ENCODE results near the gene CDH13.

CDH13 gene

DNA sequence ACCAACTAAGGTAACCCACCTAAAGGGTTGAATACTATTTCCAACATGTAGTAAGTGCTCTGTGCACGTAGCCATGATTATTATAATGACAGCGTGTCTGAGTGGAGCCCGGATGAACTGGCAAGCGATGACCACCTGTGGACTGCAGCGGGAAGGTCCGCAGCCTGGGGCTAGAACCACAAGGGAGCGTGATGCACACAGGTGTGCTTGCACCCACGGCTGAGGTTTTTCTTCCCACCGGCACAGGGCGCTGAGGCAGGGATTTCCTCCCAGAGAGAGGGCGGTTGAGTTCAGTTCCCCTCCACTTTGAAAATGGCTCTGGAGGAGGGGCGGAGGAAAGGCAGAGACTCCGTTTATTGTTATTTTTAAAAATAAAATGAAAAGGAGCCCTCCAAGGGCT lies 959.3 kb downstream of the CDH13 start:
- TF ChIP-seq FOXP2 (optimal IDR thresholded peaks at IDR 0.05; ENCODE audit: control extremely low read depth, extremely low read length, insufficient read depth), result no peak
- TF ChIP-seq POLR2AphosphoS5 (IDR thresholded peaks at IDR 0.05; ENCODE audit: borderline replicate concordance, low read depth, low read length), result no peak
- no peak for TF ChIP-seq EZH2 (IDR thresholded peaks at IDR 0.05)
- no peak for DNase-seq (ENCODE audit: low read depth, low spot score)
- H3K27ac ChIP-seq, result no peak overlapping the region
- no peaks in the 10 kb centered on the region for H3K36me3 ChIP-seq (ENCODE audit: insufficient read depth, low read length)
- no peak overlapping the region for H3K9ac ChIP-seq (ENCODE audit: insufficient read length)
- H3K4me3 ChIP-seq, result no peak overlapping the region
- H3K9me3 ChIP-seq (ENCODE audit: low read depth, low read length), result no peaks in the 10 kb centered on the region

DNA sequence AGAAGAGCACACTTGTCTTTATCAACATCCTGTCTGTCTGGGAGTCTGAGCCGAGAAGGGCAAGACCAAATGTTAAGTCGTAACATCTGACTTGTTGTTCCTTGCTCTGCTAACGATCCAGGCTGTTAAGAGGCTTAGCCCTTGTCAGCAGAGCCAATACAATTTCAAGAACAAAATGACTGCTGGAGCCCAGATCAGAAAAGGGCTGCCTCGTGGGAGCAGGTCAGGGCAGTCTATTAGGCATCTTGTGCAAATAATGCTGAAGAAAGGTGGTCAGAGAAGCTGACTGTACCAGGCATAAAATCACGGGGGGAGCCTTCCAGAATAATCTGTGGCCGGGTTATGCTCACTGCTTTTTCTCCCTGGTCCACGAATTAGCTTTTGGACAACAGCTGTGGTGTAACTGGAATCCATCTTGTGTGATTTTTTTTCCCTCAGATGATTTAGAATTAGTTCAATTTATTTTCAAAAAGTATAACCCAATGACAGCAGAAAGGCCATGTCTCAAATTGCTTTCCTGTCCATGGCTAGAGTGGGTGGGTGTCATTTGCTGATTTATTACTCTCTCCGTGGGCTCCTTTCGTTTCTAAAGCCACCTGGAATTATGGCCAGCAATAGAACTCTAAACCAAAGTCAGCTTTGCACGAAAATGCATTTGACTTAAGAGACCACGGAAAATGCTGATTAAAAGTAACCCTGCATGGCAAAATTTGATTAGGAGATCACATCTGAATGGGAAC lies 959.9 kb downstream of the CDH13 start:
- Histone ChIP-seq H3K9ac (ENCODE audit: insufficient read length) (no peak overlapping the region), H3K36me3 (ENCODE audit: insufficient read depth, low read length) (no peaks in the 10 kb centered on the region), H3K9me3 (ENCODE audit: low read depth, low read length) (no peaks in the 10 kb centered on the region), H3K4me3 (no peak overlapping the region), H3K27ac (no peak overlapping the region)
- DNase-seq (ENCODE audit: low read depth, low spot score), result no peak
- no peak for TF ChIP-seq EZH2 (IDR thresholded peaks at IDR 0.05)
- TF ChIP-seq POLR2AphosphoS5 (IDR thresholded peaks at IDR 0.05; ENCODE audit: borderline replicate concordance, low read depth, low read length), result no peak
- TF ChIP-seq FOXP2 (optimal IDR thresholded peaks at IDR 0.05; ENCODE audit: control extremely low read depth, extremely low read length, insufficient read depth), result no peak

DNA sequence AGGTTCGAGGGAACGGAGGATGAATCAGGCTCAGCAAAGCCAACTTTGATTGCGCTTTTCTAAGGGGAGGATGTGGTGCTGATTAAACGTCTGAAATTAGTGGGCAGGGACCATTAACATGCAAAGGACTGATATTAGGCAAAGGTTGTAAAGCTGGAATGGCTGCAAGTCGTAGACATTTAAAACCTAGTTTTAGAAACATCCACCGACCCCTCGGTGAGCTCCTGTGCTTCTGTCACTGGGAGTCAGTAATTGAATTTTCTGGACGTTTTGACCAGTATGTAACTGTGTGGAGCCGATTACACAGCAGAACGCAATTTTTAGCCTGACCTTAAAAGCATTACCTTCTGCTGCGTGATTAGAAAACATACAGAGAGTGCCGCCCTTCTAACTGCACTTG lies 960.4 kb downstream of the CDH13 start:
- H3K9ac ChIP-seq (ENCODE audit: insufficient read length), result no peak overlapping the region
- no peak overlapping the region for H3K27ac ChIP-seq
- H3K9me3 ChIP-seq (ENCODE audit: low read depth, low read length), result no peaks in the 10 kb centered on the region
- no peak for DNase-seq (ENCODE audit: low read depth, low spot score)
- H3K4me3 ChIP-seq, result no peak overlapping the region
- H3K36me3 ChIP-seq (ENCODE audit: insufficient read depth, low read length), result no peaks in the 10 kb centered on the region
- TF ChIP-seq POLR2AphosphoS5 (IDR thresholded peaks at IDR 0.05; ENCODE audit: borderline replicate concordance, low read depth, low read length) (no peak), EZH2 (IDR thresholded peaks at IDR 0.05) (no peak), FOXP2 (optimal IDR thresholded peaks at IDR 0.05; ENCODE audit: control extremely low read depth, extremely low read length, insufficient read depth) (no peak)

DNA sequence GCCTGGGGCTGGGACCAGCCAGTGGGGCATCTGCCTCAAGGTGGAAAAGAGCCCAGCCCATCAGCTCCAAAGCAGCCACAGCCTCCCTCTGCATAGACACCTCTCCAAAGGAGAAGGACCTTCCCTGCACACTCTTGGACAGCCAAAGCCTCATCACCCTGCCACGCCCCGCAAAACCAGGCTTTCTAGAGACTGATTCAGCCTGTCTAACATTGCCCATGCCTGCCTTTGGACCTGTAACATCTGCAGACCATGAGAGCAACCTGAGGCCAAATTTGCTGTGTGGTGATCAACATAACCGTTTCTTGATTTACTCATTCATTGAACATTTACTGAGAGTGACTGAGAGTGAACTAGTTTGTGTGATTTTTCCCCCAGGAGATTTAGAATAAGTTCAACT lies 961.3 kb downstream of the CDH13 start:
- no peak overlapping the region for H3K27ac ChIP-seq
- H3K9ac ChIP-seq (ENCODE audit: insufficient read length), result no peak overlapping the region
- H3K9me3 ChIP-seq (ENCODE audit: low read depth, low read length), result no peaks in the 10 kb centered on the region
- no peak for DNase-seq (ENCODE audit: low read depth, low spot score)
- no peaks in the 10 kb centered on the region for H3K36me3 ChIP-seq (ENCODE audit: insufficient read depth, low read length)
- H3K4me3 ChIP-seq, result no peak overlapping the region
- TF ChIP-seq POLR2AphosphoS5 (IDR thresholded peaks at IDR 0.05; ENCODE audit: borderline replicate concordance, low read depth, low read length), result no peak
- no peak for TF ChIP-seq FOXP2 (optimal IDR thresholded peaks at IDR 0.05; ENCODE audit: control extremely low read depth, extremely low read length, insufficient read depth)
- no peak for TF ChIP-seq EZH2 (IDR thresholded peaks at IDR 0.05)

DNA sequence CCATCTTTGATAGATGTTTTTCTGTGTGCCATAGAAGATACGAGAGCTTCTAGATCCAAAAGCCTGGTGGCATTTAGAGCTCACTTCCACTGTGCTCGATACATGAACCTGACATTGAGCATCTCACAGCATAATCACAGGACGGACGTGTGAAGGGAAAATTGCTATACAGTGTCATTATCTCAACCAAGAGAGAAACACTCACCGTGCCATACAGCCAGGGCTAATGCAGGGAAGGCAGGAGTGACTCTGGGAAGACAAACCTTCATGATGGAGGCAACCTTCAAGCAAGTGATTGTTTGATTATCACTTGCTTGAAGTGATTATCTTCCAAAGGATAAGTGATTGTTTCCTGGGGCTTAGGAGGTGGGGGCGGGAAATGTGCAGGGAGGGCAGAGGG lies 962.8 kb downstream of the CDH13 start:
- no peak overlapping the region for H3K27ac ChIP-seq
- no peak for DNase-seq (ENCODE audit: low read depth, low spot score)
- no peak overlapping the region for H3K4me3 ChIP-seq
- H3K9ac ChIP-seq (ENCODE audit: insufficient read length), result no peak overlapping the region
- H3K9me3 ChIP-seq (ENCODE audit: low read depth, low read length), result no peaks in the 10 kb centered on the region
- no peaks in the 10 kb centered on the region for H3K36me3 ChIP-seq (ENCODE audit: insufficient read depth, low read length)
- TF ChIP-seq EZH2 (IDR thresholded peaks at IDR 0.05) (no peak), FOXP2 (optimal IDR thresholded peaks at IDR 0.05; ENCODE audit: control extremely low read depth, extremely low read length, insufficient read depth) (no peak), POLR2AphosphoS5 (IDR thresholded peaks at IDR 0.05; ENCODE audit: borderline replicate concordance, low read depth, low read length) (no peak)

DNA sequence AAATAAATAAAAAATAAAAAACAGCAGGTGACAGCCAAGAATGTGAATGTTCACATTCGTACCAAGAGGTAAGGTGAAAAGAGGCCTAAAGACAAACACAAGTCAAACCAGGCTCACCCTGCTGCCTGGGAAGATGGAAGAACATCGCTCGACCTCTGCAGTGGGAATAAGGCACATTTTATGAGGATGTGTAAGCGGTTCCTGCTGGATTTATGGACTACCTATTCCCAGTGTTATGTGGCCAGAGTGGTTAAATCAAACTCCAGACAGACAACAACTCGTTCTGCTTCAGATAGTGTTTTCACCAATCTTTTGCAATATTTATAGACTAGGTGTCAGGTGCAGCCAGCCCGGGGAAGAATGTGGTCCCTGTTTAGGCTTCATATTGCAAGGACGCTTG lies 966.0 kb downstream of the CDH13 start:
- H3K9me3 ChIP-seq (ENCODE audit: low read depth, low read length), result no peaks in the 10 kb centered on the region
- H3K4me3 ChIP-seq, result no peak overlapping the region
- TF ChIP-seq POLR2AphosphoS5 (IDR thresholded peaks at IDR 0.05; ENCODE audit: borderline replicate concordance, low read depth, low read length), result no peak
- TF ChIP-seq EZH2 (IDR thresholded peaks at IDR 0.05), result no peak
- no peak for TF ChIP-seq FOXP2 (optimal IDR thresholded peaks at IDR 0.05; ENCODE audit: control extremely low read depth, extremely low read length, insufficient read depth)
- no peak overlapping the region for H3K9ac ChIP-seq (ENCODE audit: insufficient read length)
- H3K27ac ChIP-seq, result no peak overlapping the region
- no peak for DNase-seq (ENCODE audit: low read depth, low spot score)
- H3K36me3 ChIP-seq (ENCODE audit: insufficient read depth, low read length), result no peaks in the 10 kb centered on the region

DNA sequence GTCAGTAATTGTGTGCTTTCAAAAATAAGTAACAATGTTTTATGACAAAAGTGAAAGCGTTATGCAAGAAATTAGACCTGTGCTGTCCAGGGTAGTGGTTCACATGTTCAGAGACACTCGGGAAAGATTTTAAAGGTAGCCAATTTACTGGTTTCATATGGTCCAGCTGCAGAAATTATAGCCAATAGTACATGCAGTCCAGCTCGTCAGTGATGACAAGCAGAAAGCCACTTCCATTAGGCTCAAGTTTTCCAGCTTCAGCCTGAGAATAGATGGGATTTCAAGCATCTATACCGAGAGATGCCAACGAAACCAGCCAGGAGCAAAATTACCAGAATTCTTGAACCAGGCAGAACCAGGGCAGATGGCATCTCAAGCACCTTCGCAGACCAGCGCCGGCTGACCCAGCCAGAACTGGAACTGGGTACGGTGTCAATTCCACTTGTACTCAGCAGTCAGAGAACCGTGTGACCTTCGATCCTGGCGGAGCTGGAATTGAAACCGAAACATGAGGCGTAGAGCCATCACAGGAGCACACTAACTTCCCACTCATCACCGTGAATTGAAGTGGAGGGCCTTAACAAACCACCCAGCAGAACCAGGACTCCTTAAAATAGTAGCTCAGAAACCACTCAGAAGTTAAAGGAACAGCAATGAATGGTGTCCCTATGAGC lies 973.2 kb downstream of the CDH13 start:
- no peak overlapping the region for H3K4me3 ChIP-seq
- no peak for DNase-seq (ENCODE audit: low read depth, low spot score)
- no peaks in the 10 kb centered on the region for H3K9me3 ChIP-seq (ENCODE audit: low read depth, low read length)
- no peak overlapping the region for H3K9ac ChIP-seq (ENCODE audit: insufficient read length)
- no peaks in the 10 kb centered on the region for H3K36me3 ChIP-seq (ENCODE audit: insufficient read depth, low read length)
- H3K27ac ChIP-seq, result no peak overlapping the region
- no peak for TF ChIP-seq FOXP2 (optimal IDR thresholded peaks at IDR 0.05; ENCODE audit: control extremely low read depth, extremely low read length, insufficient read depth)
- TF ChIP-seq POLR2AphosphoS5 (IDR thresholded peaks at IDR 0.05; ENCODE audit: borderline replicate concordance, low read depth, low read length), result no peak
- no peak for TF ChIP-seq EZH2 (IDR thresholded peaks at IDR 0.05)

DNA sequence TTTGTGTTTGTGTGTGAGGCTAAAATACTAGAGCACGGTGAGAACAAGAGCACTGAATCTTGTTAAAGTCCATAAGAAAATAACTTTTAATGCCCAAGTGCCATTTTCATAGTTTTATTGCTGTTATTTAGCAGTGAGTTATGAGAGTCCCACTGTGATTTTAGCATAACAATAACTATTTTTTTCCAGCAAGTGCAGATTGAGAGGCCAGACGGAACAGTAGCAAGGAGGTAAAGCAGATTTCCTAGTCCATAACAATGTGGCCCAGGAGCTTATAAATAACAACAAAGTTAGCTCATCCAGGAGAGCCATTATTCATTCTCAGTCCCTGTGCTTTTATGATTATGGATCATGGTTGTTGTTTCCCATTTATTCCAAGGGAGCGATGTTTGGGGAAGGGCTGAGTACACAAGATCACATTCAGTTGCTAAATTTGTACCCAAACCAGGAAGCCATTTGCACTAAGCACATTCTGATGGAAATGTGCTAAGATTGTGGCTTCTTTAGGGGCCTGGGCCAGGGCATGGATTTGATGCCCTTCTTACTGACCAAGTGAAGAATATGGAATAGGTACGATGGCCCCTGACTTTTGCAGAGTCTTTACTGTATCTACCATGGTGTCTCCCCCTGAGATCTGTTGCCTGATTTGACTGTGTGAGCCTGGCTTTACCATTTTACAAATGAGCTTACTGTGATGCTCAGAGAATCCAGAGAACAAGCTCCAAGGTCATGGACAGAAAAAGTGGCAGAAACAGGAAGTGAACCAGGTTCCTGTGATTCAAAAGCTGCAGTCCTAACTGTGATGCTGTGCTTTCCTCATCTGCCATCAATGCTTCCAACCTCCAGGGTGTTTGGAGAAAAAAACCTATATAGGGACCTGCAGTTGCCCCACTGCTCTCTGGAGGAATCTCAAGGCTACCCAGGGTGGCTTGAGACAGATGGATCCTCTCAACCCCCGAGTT lies 976.3 kb downstream of the CDH13 start:
- Histone ChIP-seq H3K4me3 (no peak overlapping the region), H3K36me3 (ENCODE audit: insufficient read depth, low read length) (no peaks in the 10 kb centered on the region), H3K27ac (no peak overlapping the region), H3K9me3 (ENCODE audit: low read depth, low read length) (no peaks in the 10 kb centered on the region), H3K9ac (ENCODE audit: insufficient read length) (no peak overlapping the region)
- TF ChIP-seq FOXP2 (optimal IDR thresholded peaks at IDR 0.05; ENCODE audit: control extremely low read depth, extremely low read length, insufficient read depth) (no peak), EZH2 (IDR thresholded peaks at IDR 0.05) (no peak), POLR2AphosphoS5 (IDR thresholded peaks at IDR 0.05; ENCODE audit: borderline replicate concordance, low read depth, low read length) (no peak)
- DNase-seq (ENCODE audit: low read depth, low spot score), result no peak

Data from SK-N-MC (cell line).